DMS53 treated with DMSO at 0.1 percent for 48 hours (cell line): ENCODE data around the gene S100A5.
"Not testable (repeated sequence)": the region's sequence is repeated elsewhere in the genome, so short reads cannot be mapped to it uniquely, and the experiment has no call there.

Source experiments
- DNase-seq: peaks from one replicate; lab custom pipeline; 2025; ENCODE audit not compliant: unreplicated experiment; lab: John Stamatoyannopoulos, UW

The S100A5 gene

GRCh38 chr1:153540394-153541361 lies at the start of gene S100A5:
Gene S100A5, minus strand, starts transcription at chr1:153540934. Its CDS starts 743 bp downstream, at chr1:153540191.
- DNase-seq = no peak

GRCh38 chr1:153588482-153588881 lies 47.7 kb upstream of the S100A5 start:
- no peak for DNase-seq

GRCh38 chr1:153588033-153588432 lies 47.3 kb upstream of the S100A5 start:
- not testable (repeated sequence) for DNase-seq

- DNase-seq = no peak
These were observed 46.6 kb upstream of the S100A5 start for GRCh38 chr1:153587314-153587713.

- no peak for DNase-seq
These were observed 45.6 kb upstream of the S100A5 start for GRCh38 chr1:153586347-153586746.

- no peak for DNase-seq
These were observed 44.3 kb upstream of the S100A5 start for GRCh38 chr1:153585006-153585405.

- DNase-seq = no peak
These were observed 43.2 kb upstream of the S100A5 start for GRCh38 chr1:153583976-153584375.

- not testable (repeated sequence) for DNase-seq
These were observed 42.8 kb upstream of the S100A5 start for GRCh38 chr1:153583514-153583913.

- not testable (repeated sequence) for DNase-seq
These were observed 42.1 kb upstream of the S100A5 start for GRCh38 chr1:153582836-153583235.

GRCh38 chr1:153578936-153579335 lies 38.2 kb upstream of the S100A5 start:
- DNase-seq = no peak

GRCh38 chr1:153578490-153578889 lies 37.8 kb upstream of the S100A5 start:
- DNase-seq = no peak

- no peak for DNase-seq
These were observed 36.9 kb upstream of the S100A5 start for GRCh38 chr1:153577624-153578051.

GRCh38 chr1:153577138-153577537 lies 36.4 kb upstream of the S100A5 start:
- no peak for DNase-seq

GRCh38 chr1:153575497-153575896 lies 34.8 kb upstream of the S100A5 start:
- not testable (repeated sequence) for DNase-seq

- not testable (repeated sequence) for DNase-seq
These were observed 34.4 kb upstream of the S100A5 start for GRCh38 chr1:153575081-153575491.

- DNase-seq = no peak
These were observed 32.6 kb upstream of the S100A5 start for GRCh38 chr1:153573351-153573750.

GRCh38 chr1:153572569-153573015 lies 31.9 kb upstream of the S100A5 start:
- DNase-seq = peak; percentile 83

- DNase-seq = no peak
These were observed 31.0 kb upstream of the S100A5 start for GRCh38 chr1:153571706-153572105.

GRCh38 chr1:153570874-153571273 lies 30.1 kb upstream of the S100A5 start:
- peak; percentile 38 for DNase-seq

GRCh38 chr1:153569465-153569864 lies 28.7 kb upstream of the S100A5 start:
- DNase-seq = no peak

- peak; percentile 94 for DNase-seq
These were observed 27.8 kb upstream of the S100A5 start for GRCh38 chr1:153568367-153569099.
